Fibroblast of lung (primary cell): ENCODE measurements around the gene HAPSTR1.

Source experiments
- EZH2 ChIP-seq: IDR thresholded peaks from 2 replicates; pipeline ENCODE4 v1.5.1; 2012; ENCODE audit warnings: low read length, control low read depth, mild to moderate bottlenecking; ENCODE audit errors: missing control alignments
- TF ChIP-seq, protein P1 (sequence below), 2 donors: IDR thresholded peaks in 1 of 2; conservative IDR thresholded peaks in 1 of 2; 1 replicate in 1 of 2; 2 replicates in 1 of 2; pipeline ENCODE4 v1.5.1; 2011 to 2012; ENCODE audit warnings: low read length in 2 of 2, control low read depth in 1 of 2, inconsistent platforms in 1 of 2, low read depth in 1 of 2, mild to moderate bottlenecking in 1 of 2

DNA sequence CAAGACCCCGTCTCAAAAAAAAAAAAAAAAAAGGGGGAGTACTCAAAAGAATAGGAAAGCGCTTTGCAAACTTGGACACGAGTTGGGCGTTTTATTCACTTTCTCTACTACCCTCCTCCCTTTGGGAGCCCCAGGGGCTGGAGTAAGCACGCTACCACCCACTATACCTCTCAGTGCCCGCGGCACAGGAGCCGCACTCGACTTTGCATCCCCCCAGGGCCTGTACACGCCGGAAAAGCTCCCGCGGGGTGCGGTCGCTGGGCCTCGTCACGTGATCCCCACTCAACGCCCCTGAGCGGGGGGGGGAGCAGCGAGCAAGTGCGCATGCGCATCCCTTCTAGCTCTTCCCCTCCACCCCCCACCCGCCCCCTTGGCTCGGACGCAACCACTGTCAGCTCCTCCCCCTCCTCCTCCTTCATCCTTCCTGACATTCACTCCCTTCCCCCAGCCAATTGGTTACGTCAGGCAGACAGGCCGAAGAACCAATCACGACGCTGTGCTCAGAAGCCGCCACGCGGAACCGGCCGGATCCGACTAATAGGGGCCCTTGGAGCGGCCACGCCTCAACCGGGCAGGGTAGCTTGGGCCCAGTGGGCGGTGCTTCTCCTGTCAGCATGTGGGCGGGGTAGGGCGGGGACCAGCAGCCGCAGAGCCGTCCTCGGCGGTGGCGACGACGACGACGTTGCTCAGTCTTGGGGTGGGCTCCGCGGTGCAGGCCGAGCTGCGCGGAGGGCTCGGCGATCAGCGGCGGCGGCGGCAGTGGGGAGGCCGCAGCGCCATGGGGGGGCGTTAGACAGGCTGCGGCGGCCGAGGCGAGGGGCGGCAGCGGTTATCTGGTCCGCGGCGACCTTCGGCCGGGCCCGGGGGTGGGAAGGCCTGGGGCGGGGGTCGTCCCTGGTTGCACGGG is at the start of gene HAPSTR1:
- TF ChIP-seq, protein P1, sequence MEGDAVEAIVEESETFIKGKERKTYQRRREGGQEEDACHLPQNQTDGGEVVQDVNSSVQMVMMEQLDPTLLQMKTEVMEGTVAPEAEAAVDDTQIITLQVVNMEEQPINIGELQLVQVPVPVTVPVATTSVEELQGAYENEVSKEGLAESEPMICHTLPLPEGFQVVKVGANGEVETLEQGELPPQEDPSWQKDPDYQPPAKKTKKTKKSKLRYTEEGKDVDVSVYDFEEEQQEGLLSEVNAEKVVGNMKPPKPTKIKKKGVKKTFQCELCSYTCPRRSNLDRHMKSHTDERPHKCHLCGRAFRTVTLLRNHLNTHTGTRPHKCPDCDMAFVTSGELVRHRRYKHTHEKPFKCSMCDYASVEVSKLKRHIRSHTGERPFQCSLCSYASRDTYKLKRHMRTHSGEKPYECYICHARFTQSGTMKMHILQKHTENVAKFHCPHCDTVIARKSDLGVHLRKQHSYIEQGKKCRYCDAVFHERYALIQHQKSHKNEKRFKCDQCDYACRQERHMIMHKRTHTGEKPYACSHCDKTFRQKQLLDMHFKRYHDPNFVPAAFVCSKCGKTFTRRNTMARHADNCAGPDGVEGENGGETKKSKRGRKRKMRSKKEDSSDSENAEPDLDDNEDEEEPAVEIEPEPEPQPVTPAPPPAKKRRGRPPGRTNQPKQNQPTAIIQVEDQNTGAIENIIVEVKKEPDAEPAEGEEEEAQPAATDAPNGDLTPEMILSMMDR (conservative IDR thresholded peaks at IDR 0.05 in 1 of 2, IDR thresholded peaks at IDR 0.05 in 1 of 2; ENCODE audit: low read depth in 1 of 2, low read length in 2 of 2) = no peak
- TF ChIP-seq EZH2 = no peak
